K562 (cell line): ENCODE measurements around the gene GINS3. TPM values are rescaled to one million over a fixed set of nuclear protein-coding genes. Genes with fewer than 3 reads are reported as not detected.

ENCODE experiments used
- ATAC-seq: fragments of 200-7000 bp; cut with Tn5 transposase; 3 replicates; pipeline ENCODE4 v1.9.1; 2020; ENCODE audit warnings: moderate library complexity
- BruUV-seq: library from RNA; stranded (reverse); fragments of 400-500 nt; replicated peaks from 2 replicates; lab custom pipeline; 2021; lab: Mats Ljungman, UMichigan
- CTCF ChIA-PET: fragments of 300-600 bp; formaldehyde crosslinking; extraction: SDS; loops from one replicate; lab custom pipeline; 2021; ENCODE audit warnings: low intra/inter-chr PET ratio; lab: Yijun Ruan, JAX
- POLR2A ChIA-PET: fragments of 300-600, 350-650 bp; sonication (Branson Sonifier 250); formaldehyde crosslinking; extraction: SDS; loops from one replicate; lab custom pipeline; 2021; ENCODE audit warnings: antibody characterized with exemption, inconsistent platforms; lab: Yijun Ruan, JAX
- DNase-seq, 4 experiments: peaks; one replicate each; pipeline versions ENCODE4 v3.0.0 to v3.0.0-alpha.2; 2011 to 2018; ENCODE audit warnings: low spot score in 3 of 4, mixed read lengths in 3 of 4; ENCODE audit errors: extremely low read depth in 1 of 4
- FAIRE-seq: peaks from 2 replicates; lab custom pipeline; 2011; peaks lifted over from hg19 to GRCh38; lab: Jason Lieb, UNC
- H2AFZ ChIP-seq: 2 replicates; pipeline ENCODE4 v1.6.0; 2011; ENCODE audit warnings: low read depth, low read length, control low read depth, inconsistent platforms
- H3K27ac ChIP-seq: fragments of 200-600 bp; 3 replicates; pipeline ENCODE4 v1.8.0; 2011; ENCODE audit warnings: low read depth, mild to moderate bottlenecking, control low read depth, inconsistent platforms, low read length, moderate library complexity, mixed read lengths; ENCODE audit errors: extremely low read depth
- H3K27me3 ChIP-seq, 2 experiments: fragments of 300-600 bp in 1 of 2; 2 replicates in 1 of 2; 3 replicates in 1 of 2; pipeline versions ENCODE4 v1.6.0 to v1.8.0; 2011; ENCODE audit warnings: inconsistent platforms in 2 of 2, low read length in 2 of 2, mild to moderate bottlenecking in 1 of 2, mixed read lengths in 1 of 2, moderate library complexity in 1 of 2; ENCODE audit not compliant: control insufficient read depth in 2 of 2, insufficient read depth in 2 of 2
- H3K36me3 ChIP-seq: fragments of 300-600 bp; 3 replicates; pipeline ENCODE4 v1.8.0; 2011; ENCODE audit warnings: mild to moderate bottlenecking, low read length, inconsistent platforms; ENCODE audit not compliant: control insufficient read depth, insufficient read depth
- H3K4me1 ChIP-seq, 2 experiments: fragments of 200-600 bp in 1 of 2; replicated peaks in 1 of 2; 2 replicates in 1 of 2; 3 replicates in 1 of 2; pipeline versions ENCODE4 v1.5.1 to v1.8.0; 2011; ENCODE audit warnings: inconsistent platforms in 2 of 2, low read length in 2 of 2, mild to moderate bottlenecking in 1 of 2, mixed read lengths in 1 of 2, moderate library complexity in 1 of 2; ENCODE audit not compliant: control insufficient read depth in 2 of 2, insufficient read depth in 2 of 2
- H3K4me2 ChIP-seq: 2 replicates; pipeline ENCODE4 v1.6.1; 2011; ENCODE audit warnings: low read length, control low read depth, inconsistent platforms, mixed read lengths; ENCODE audit not compliant: insufficient read depth
- H3K4me3 ChIP-seq: fragments of 200-600 bp; sonication (generic), shearing (Covaris generic); 2 replicates; pipeline ENCODE4 v1.5.1; 2016; ENCODE audit warnings: control low read depth, inconsistent platforms
- H3K79me2 ChIP-seq: fragments of 200-600 bp; 3 replicates; pipeline ENCODE4 v1.8.0; 2011; ENCODE audit warnings: low read length, inconsistent platforms; ENCODE audit not compliant: control insufficient read depth, insufficient read depth
- H3K9ac ChIP-seq, 2 experiments: 2 replicates each; pipeline versions ENCODE4 v1.6.0 to v1.6.1; 2011; ENCODE audit warnings: low read depth in 2 of 2, low read length in 2 of 2, control low read depth in 1 of 2, inconsistent platforms in 1 of 2, mild to moderate bottlenecking in 1 of 2, mixed read lengths in 1 of 2; ENCODE audit not compliant: insufficient read depth in 1 of 2
- H3K9me1 ChIP-seq: one replicate; pipeline ENCODE4 v1.6.0; 2011; ENCODE audit warnings: inconsistent platforms, mild to moderate bottlenecking, low read length, moderate library complexity; ENCODE audit not compliant: control insufficient read depth, insufficient read depth
- H3K9me3 ChIP-seq: replicated peaks from 2 replicates; pipeline ENCODE4 v1.5.1; 2011; ENCODE audit warnings: low read depth, low read length, inconsistent platforms; ENCODE audit not compliant: control insufficient read depth, insufficient read depth
- H4K20me1 ChIP-seq: replicated peaks from 2 replicates; pipeline ENCODE4 v1.6.1; 2011; ENCODE audit warnings: low read length, inconsistent platforms, mixed read lengths; ENCODE audit not compliant: control insufficient read depth, insufficient read depth
- CEBPG ChIP-seq, 3 experiments: fragments of 200-800 bp in 1 of 3; sonication (Bioruptor generic) in 1 of 3; sonication (generic) in 1 of 3; formaldehyde crosslinking in 1 of 3; IDR thresholded peaks in 2 of 3; conservative IDR thresholded peaks in 1 of 3; 2 replicates each; pipeline versions ENCODE4 v1.6.1 to v1.8.0; 2016 to 2022; ENCODE audit warnings: missing compliant biosample characterization in 2 of 3, missing genetic modification characterization in 2 of 3, mild to moderate bottlenecking in 1 of 3, missing genetic modification reagents in 1 of 3
- DDX20 ChIP-seq: fragments of 450-650 bp; IDR thresholded peaks from 2 replicates; pipeline ENCODE4 v1.6.1; 2016; ENCODE audit warnings: missing genetic modification characterization, low read depth, mild to moderate bottlenecking, missing compliant biosample characterization, moderate library complexity
- MED1 ChIP-seq: sonication (generic); formaldehyde crosslinking; IDR thresholded peaks from 2 replicates; pipeline ENCODE4 v1.8.1; 2023; ENCODE audit warnings: missing genetic modification reagents, borderline replicate concordance
- MITF ChIP-seq: IDR thresholded peaks from 2 replicates; pipeline ENCODE4 v1.6.1; 2014; ENCODE audit warnings: antibody characterized with exemption
- NR2F6 ChIP-seq: fragments of 450-650 bp; formaldehyde crosslinking; IDR thresholded peaks from 2 replicates; pipeline ENCODE4 v1.4.0; 2020; ENCODE audit warnings: mild to moderate bottlenecking
- PATZ1 ChIP-seq: fragments of 250-450 bp; sonication (Bioruptor Pico); IDR thresholded peaks from 2 replicates; pipeline ENCODE4 v1.5.0; 2020; ENCODE audit warnings: mild to moderate bottlenecking, borderline replicate concordance
- RERE ChIP-seq: sonication (generic); formaldehyde crosslinking; IDR thresholded peaks from 2 replicates; pipeline ENCODE4 v1.8.0; 2023; ENCODE audit warnings: missing genetic modification reagents, mild to moderate bottlenecking, borderline replicate concordance
- SMAD3 ChIP-seq: fragments of 450-650 bp; formaldehyde crosslinking; conservative IDR thresholded peaks from 2 replicates; pipeline ENCODE4 v1.4.0; 2020; ENCODE audit warnings: mild to moderate bottlenecking
- ZNF3 ChIP-seq: fragments of 250-450 bp; sonication (Bioruptor Pico); IDR thresholded peaks from 2 replicates; pipeline ENCODE4 v1.5.0; 2021; ENCODE audit warnings: mild to moderate bottlenecking, moderate library complexity
- ZNF589 ChIP-seq: fragments of 200-800 bp; sonication (Bioruptor generic); IDR thresholded peaks from 2 replicates; pipeline ENCODE4 v1.6.1; 2016; ENCODE audit warnings: low read depth, missing genetic modification characterization, missing compliant biosample characterization
- WGBS: fragments of 100-300 bp; shearing (Covaris generic); methylation state at CpG from one replicate; pipeline ENCODE4 v1.1.6; 2016; ENCODE audit warnings: low coverage, mixed read lengths; ENCODE audit not compliant: insufficient coverage; ENCODE audit errors: missing lambda C conversion rate; 5-methylcytosine and 5-hydroxymethylcytosine counted together
- in situ Hi-C: fragments of 300-500 bp; cut with MboI; formaldehyde crosslinking; loops from 4 replicates; pipeline ENCODE4 v1.15.0; 2018; ENCODE audit warnings: inconsistent platforms, mixed read lengths
- intact Hi-C: fragments of 100-400 bp; cut with micrococcal nuclease; formaldehyde crosslinking; loops from 2 replicates; pipeline ENCODE4 v1.14.2; 2022
- polyA plus RNA-seq, 8 experiments: library from polyadenylated mRNA; depleted of rRNA in 4 of 8; stranded (reverse) in 5 of 8; unstranded in 3 of 8; fragments of >200 nt; fragmentation: Nextera tagmentation in 2 of 8; fragmentation: Illumina TruSeq in 1 of 8; extraction: Ambion mirVana in 2 of 8; extraction: Trizol in 1 of 8; gene quantifications; 2 replicates each; pipeline versions ENCODE4 v1.2.1 to v1.2.3, GENCODE V29; 2011 to 2014; ENCODE audit warnings: inconsistent platforms in 1 of 8, missing spikeins in 1 of 8
- total RNA-seq, 7 experiments: library from RNA; depleted of rRNA in 6 of 7; stranded (reverse); fragments of >200 nt in 6 of 7; fragmentation: Illumina TruSeq in 2 of 7; extraction: Trizol in 2 of 7; gene quantifications; 2 replicates each; pipeline versions ENCODE4 v1.2.1 to v1.2.3, GENCODE V29; 2011 to 2021; ENCODE audit warnings: low replicate concordance in 1 of 7

Gene GINS3
- total and polyA plus RNA-seq, 9 of the 15 experiments (the other 6 are each of a cell fraction or from before 2014, with no cell fraction given), result 17.8 to 31.9 (median 25.4) TPM

GRCh38 chr16:58425756-58426494, 33.7 kb downstream of the GINS3 start (continued):
- TF ChIP-seq RERE (CRISPR knock-in tag), result no peak

- Histone ChIP-seq H3K4me3 (no peak overlapping the region), H3K27ac (no peak overlapping the region), H3K79me2 (no peaks in the 10 kb centered on the region), H4K20me1 (no peaks in the 10 kb centered on the region), H3K9ac (no peak overlapping the region), H3K4me2 (no peak overlapping the region), H3K36me3 (no peaks in the 10 kb centered on the region), H2AFZ (no peak overlapping the region), H3K9me1 (no peaks in the 10 kb centered on the region), H3K9me3 (no peaks in the 10 kb centered on the region), H3K27me3 (peaks cover 45 to 46% of the 10 kb centered on the region in 2 experiments; a peak in 4 of 5 replicates), H3K4me1 (no peaks in the 10 kb centered on the region)
- no TSS peak for BruUV-seq
- 0% methylated on average over 2 of the region's 2 CpGs for WGBS
- no peak for ATAC-seq
- intact Hi-C loops, result no loop called here
- in situ Hi-C loops, result no loop called here
- no peak for FAIRE-seq
- no peak for DNase-seq
- CTCF ChIA-PET, result no interaction called here
- POLR2A ChIA-PET, result interaction anchor here (0.6 to 1.5 kb wide), 4 partner anchors 8 to 433 kb away, joined by 3 to 4 read pairs (median 3); no protein-coding TSS in a partner anchor
- TF ChIP-seq NR2F6 (CRISPR knock-in tag) (no peak), CEBPG (CRISPR knock-in tag; IDR thresholded peaks at IDR 0.05) (no peak), CEBPG (tag; conservative IDR thresholded peaks at IDR 0.05 in 1 of 2, IDR thresholded peaks at IDR 0.05 in 1 of 2) (no peak), MITF (no peak), PATZ1 (CRISPR knock-in tag) (no peak), SMAD3 (no peak), MED1 (no peak), ZNF3 (CRISPR knock-in tag) (no peak), ZNF589 (CRISPR knock-in tag) (no peak), DDX20 (tag) (no peak)
Measured at GRCh38 chr16:58426966-58427365, 34.7 kb downstream of the GINS3 start.
